GM23338 (cell line): ENCODE measurements around the gene ANOS1. TPM values are rescaled to one million over a fixed set of nuclear protein-coding genes. Genes with fewer than 3 reads are reported as not detected.
A peak's percentile ranks its signal among the peaks of the same experiment; 100 is the strongest.

Experiments
- ATAC-seq: fragments of 200-7000 bp; cut with Tn5 transposase; 3 replicates; pipeline ENCODE4 v1.9.1; 2020
- DNase-seq: peaks from one replicate; pipeline ENCODE4 v3.0.0-alpha.2; 2015; ENCODE audit warnings: low spot score
- H2AFZ ChIP-seq: fragments of 200-600 bp; sonication (generic); 2 replicates; pipeline ENCODE4 v1.8.0; 2016; ENCODE audit warnings: antibody characterized with exemption, mild to moderate bottlenecking, moderate library complexity
- H3F3A ChIP-seq: fragments of 200-600 bp; sonication (generic); replicated peaks from 2 replicates; pipeline ENCODE4 v1.8.0; 2017; ENCODE audit warnings: antibody characterized with exemption, mixed run types, low read depth
- H3K27ac ChIP-seq: fragments of 200-600 bp; sonication (generic); 2 replicates; pipeline ENCODE4 v1.6.1; 2016; ENCODE audit warnings: low read depth
- H3K27me3 ChIP-seq: fragments of 200-600 bp; sonication (generic); 2 replicates; pipeline ENCODE4 v1.8.0; 2016; ENCODE audit warnings: mild to moderate bottlenecking, mixed run types, moderate library complexity; ENCODE audit not compliant: insufficient read depth
- H3K36me3 ChIP-seq: fragments of 200-600 bp; sonication (generic); 2 replicates; pipeline ENCODE4 v1.8.0; 2016; ENCODE audit warnings: mild to moderate bottlenecking; ENCODE audit not compliant: insufficient read depth
- H3K4me1 ChIP-seq: fragments of 200-600 bp; sonication (generic); 2 replicates; pipeline ENCODE4 v1.8.0; 2016; ENCODE audit warnings: mild to moderate bottlenecking, moderate library complexity; ENCODE audit not compliant: insufficient read depth
- H3K4me2 ChIP-seq: fragments of 200-600 bp; sonication (generic); 2 replicates; pipeline ENCODE4 v1.7.1; 2017; ENCODE audit warnings: mixed run types
- H3K4me3 ChIP-seq: fragments of 200-600 bp; sonication (generic); 2 replicates; pipeline ENCODE4 v1.6.1; 2016; ENCODE audit warnings: mixed run types
- H3K79me2 ChIP-seq: fragments of 200-600 bp; sonication (generic); replicated peaks from 2 replicates; pipeline ENCODE4 v1.8.0; 2017; ENCODE audit warnings: mild to moderate bottlenecking; ENCODE audit not compliant: insufficient read depth
- H3K9me2 ChIP-seq: fragments of 200-600 bp; sonication (generic); 2 replicates; pipeline ENCODE4 v1.8.0; 2017; ENCODE audit not compliant: insufficient read depth
- H4K20me1 ChIP-seq: fragments of 200-600 bp; sonication (generic); replicated peaks from 2 replicates; pipeline ENCODE4 v1.8.0; 2017; ENCODE audit warnings: mild to moderate bottlenecking; ENCODE audit not compliant: insufficient read depth
- H3K27ac Mint-ChIP-seq: 2 replicates; pipeline ENCODE4 v1.8.0; 2020; ENCODE audit warnings: inconsistent platforms, mild to moderate bottlenecking, moderate library complexity, mixed read lengths
- H3K27me3 Mint-ChIP-seq: 3 replicates; pipeline ENCODE4 v1.8.0; 2022; ENCODE audit warnings: low read depth, mild to moderate bottlenecking, moderate library complexity, mixed read lengths, inconsistent platforms; ENCODE audit not compliant: insufficient read depth, poor library complexity
- H3K36me3 Mint-ChIP-seq: 3 replicates; pipeline ENCODE4 v1.8.0; 2021; ENCODE audit warnings: low read depth, mild to moderate bottlenecking, inconsistent platforms, moderate library complexity, mixed read lengths
- H3K4me1 Mint-ChIP-seq: 3 replicates; pipeline ENCODE4 v1.8.0; 2020; ENCODE audit warnings: mild to moderate bottlenecking, inconsistent platforms, mixed read lengths
- H3K4me3 Mint-ChIP-seq: 3 replicates; pipeline ENCODE4 v1.8.0; 2021; ENCODE audit warnings: moderate library complexity, mild to moderate bottlenecking, inconsistent platforms, mixed read lengths
- H3K9me3 Mint-ChIP-seq: 3 replicates; pipeline ENCODE4 v1.8.0; 2020; ENCODE audit warnings: moderate library complexity, mild to moderate bottlenecking, inconsistent platforms, mixed read lengths
- CREB1 ChIP-seq: fragments of 250-450 bp; sonication (Bioruptor Pico); IDR thresholded peaks from 2 replicates; pipeline ENCODE4 v1.5.0; 2020; ENCODE audit warnings: low read depth, mild to moderate bottlenecking, moderate library complexity
- CTCF ChIP-seq, 2 experiments: fragments of 200-600 bp in 1 of 2; sonication (generic) in 1 of 2; conservative IDR thresholded peaks; 2 replicates each; pipeline versions ENCODE4 v1.5.1 to v1.6.1; 2016 to 2017; ENCODE audit warnings: antibody characterized with exemption in 2 of 2, low read depth in 2 of 2, mild to moderate bottlenecking in 2 of 2, moderate library complexity in 1 of 2
- EZH2 ChIP-seq: fragments of 200-600 bp; sonication (generic); IDR thresholded peaks from one replicate; pipeline ENCODE4 v1.8.0; 2017; ENCODE audit warnings: antibody characterized with exemption, mild to moderate bottlenecking, low read depth; ENCODE audit not compliant: unreplicated experiment
- EZH2phosphoT487 ChIP-seq: fragments of 200-600 bp; sonication (generic); IDR thresholded peaks from one replicate; pipeline ENCODE4 v1.8.1; 2018; ENCODE audit warnings: antibody characterized with exemption; ENCODE audit not compliant: unreplicated experiment
- JUNB ChIP-seq: IDR thresholded peaks from one replicate; pipeline ENCODE4 v1.6.1; 2016; ENCODE audit warnings: antibody characterized with exemption; ENCODE audit not compliant: unreplicated experiment
- NANOG ChIP-seq: IDR thresholded peaks from 2 replicates; pipeline ENCODE4 v1.6.1; 2016; ENCODE audit warnings: antibody characterized with exemption, borderline replicate concordance
- POLR2AphosphoS5 ChIP-seq: IDR thresholded peaks from 2 replicates; pipeline ENCODE4 v1.6.1; 2016; ENCODE audit warnings: antibody characterized with exemption, low read depth
- REST ChIP-seq: IDR thresholded peaks from one replicate; pipeline ENCODE4 v1.6.1; 2018; ENCODE audit warnings: antibody characterized with exemption; ENCODE audit not compliant: unreplicated experiment
- STAT1 ChIP-seq: IDR thresholded peaks from one replicate; pipeline ENCODE4 v1.6.1; 2016; ENCODE audit warnings: antibody characterized with exemption; ENCODE audit not compliant: unreplicated experiment
- ZNF114 ChIP-seq: fragments of 250-450 bp; sonication (Bioruptor Pico); IDR thresholded peaks from 2 replicates; pipeline ENCODE4 v1.5.0; 2020; ENCODE audit warnings: mild to moderate bottlenecking, moderate library complexity
- ZNF331 ChIP-seq: fragments of 250-450 bp; sonication (Bioruptor Pico); IDR thresholded peaks from 2 replicates; pipeline ENCODE4 v1.5.0; 2020; ENCODE audit warnings: low read depth, mild to moderate bottlenecking, moderate library complexity
- ZNF462 ChIP-seq: fragments of 250-450 bp; sonication (Bioruptor Pico); IDR thresholded peaks from 2 replicates; pipeline ENCODE4 v1.5.0; 2020; ENCODE audit warnings: mild to moderate bottlenecking, moderate library complexity
- polyA plus RNA-seq: library from polyadenylated mRNA; unstranded; fragments of >200 nt; fragmentation: Nextera tagmentation; extraction: Ambion mirVana; gene quantifications from 2 replicates; pipeline ENCODE4 v1.2.1, GENCODE V29; 2016
- total RNA-seq: library from RNA; depleted of rRNA; stranded (reverse); fragments of >200 nt; shearing (Covaris generic); gene quantifications from 2 replicates; pipeline ENCODE4 v1.2.3, GENCODE V29; 2014
- TF ChIP-seq, protein P1 (sequence below): IDR thresholded peaks from 2 replicates; pipeline ENCODE4 v1.6.1; 2016; ENCODE audit warnings: antibody characterized with exemption

Gene ANOS1
- total and polyA plus RNA-seq, 2 experiments from 2014 or later: 21.8 to 68.5 TPM

DNA sequence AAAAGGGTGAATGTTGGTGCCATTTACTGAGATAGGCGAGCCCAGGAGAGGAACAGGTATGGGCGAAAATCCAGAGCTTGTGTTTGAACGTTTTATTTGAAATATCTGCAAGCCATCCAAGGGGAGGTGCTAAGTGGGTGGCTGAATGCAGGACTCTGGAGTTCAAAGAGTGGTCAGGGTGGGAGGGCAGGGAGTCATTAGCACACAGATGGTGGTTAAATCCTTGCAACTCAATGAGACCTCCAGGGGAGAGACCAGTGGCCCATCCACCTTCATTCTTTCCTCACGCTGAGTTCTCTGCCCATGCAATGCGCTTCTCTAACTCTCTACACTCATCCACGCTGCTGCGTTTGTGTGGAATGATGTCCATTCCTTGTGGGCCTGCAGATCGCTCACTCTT, 166.2 kb downstream of the ANOS1 start:
- H3K4me1 Mint-ChIP-seq: peaks cover 9% of the 10 kb centered on the region; the same call in 2 of the 3 replicates
- H3K4me2 ChIP-seq: no peak overlapping the region
- H3F3A ChIP-seq: no peaks in the 10 kb centered on the region
- no peak overlapping the region for H3K4me3 ChIP-seq
- H3K9me3 Mint-ChIP-seq: no peaks in the 10 kb centered on the region
- H3K9me2 ChIP-seq: no peaks in the 10 kb centered on the region
- no peaks in the 10 kb centered on the region for H3K79me2 ChIP-seq
- H3K27ac Mint-ChIP-seq: no peak overlapping the region
- TF ChIP-seq ZNF331 (CRISPR knock-in tag) (no peak), EZH2 (no peak), STAT1 (no peak), REST (no peak), ZNF462 (CRISPR knock-in tag) (no peak), CREB1 (CRISPR knock-in tag) (no peak), JUNB (no peak), CTCF (conservative IDR thresholded peaks at IDR 0.05; ENCODE audit: low read depth in 2 of 2) (no peak), ZNF114 (CRISPR knock-in tag) (no peak), NANOG (no peak), EZH2phosphoT487 (no peak), POLR2AphosphoS5 (no peak)
- TF ChIP-seq, protein P1, sequence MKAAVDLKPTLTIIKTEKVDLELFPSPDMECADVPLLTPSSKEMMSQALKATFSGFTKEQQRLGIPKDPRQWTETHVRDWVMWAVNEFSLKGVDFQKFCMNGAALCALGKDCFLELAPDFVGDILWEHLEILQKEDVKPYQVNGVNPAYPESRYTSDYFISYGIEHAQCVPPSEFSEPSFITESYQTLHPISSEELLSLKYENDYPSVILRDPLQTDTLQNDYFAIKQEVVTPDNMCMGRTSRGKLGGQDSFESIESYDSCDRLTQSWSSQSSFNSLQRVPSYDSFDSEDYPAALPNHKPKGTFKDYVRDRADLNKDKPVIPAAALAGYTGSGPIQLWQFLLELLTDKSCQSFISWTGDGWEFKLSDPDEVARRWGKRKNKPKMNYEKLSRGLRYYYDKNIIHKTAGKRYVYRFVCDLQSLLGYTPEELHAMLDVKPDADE: no peak
- H3K36me3 Mint-ChIP-seq: peaks cover 39% of the 10 kb centered on the region
- no peaks in the 10 kb centered on the region for H3K36me3 ChIP-seq
- H3K27ac ChIP-seq: no peak overlapping the region
- no peaks in the 10 kb centered on the region for H3K27me3 ChIP-seq
- DNase-seq (no peak), ATAC-seq (peak; percentile 39; the same call in 2 of the 3 replicates)
- no peak overlapping the region for H3K4me3 Mint-ChIP-seq
- peaks cover 6% of the 10 kb centered on the region; the same call in 1 of the 2 replicates for H3K4me1 ChIP-seq
- no peak overlapping the region for H2AFZ ChIP-seq
- H4K20me1 ChIP-seq: no peaks in the 10 kb centered on the region
- H3K27me3 Mint-ChIP-seq: no peaks in the 10 kb centered on the region
